ENCODE results near the gene SWSAP1. TPM values are rescaled to one million over a fixed set of nuclear protein-coding genes. Genes with fewer than 3 reads are reported as not detected.
"Not testable (repeated sequence)": the region's sequence is repeated elsewhere in the genome, so short reads cannot be mapped to it uniquely, and the experiment has no call there.

The SWSAP1 gene
- total and polyA plus RNA-seq, 2 of the 8 experiments (the other 6 are each of a cell fraction or from before 2014, with no cell fraction given) = 3.1 to 5.2 TPM

- no peaks in the 10 kb centered on the region for H3K27me3 ChIP-seq (replicated peaks in 1 of 4; ENCODE audit: control insufficient read depth in 3 of 4, extremely low read depth in 1 of 4, insufficient read depth in 3 of 4, low read length in 3 of 4)
- H4K5ac ChIP-seq (ENCODE audit: insufficient read length, low read depth, low read length) = no peak overlapping the region
- H3K27ac ChIP-seq (ENCODE audit: low read depth, low read length) = no peak overlapping the region
- no peak overlapping the region for H3K14ac ChIP-seq (ENCODE audit: insufficient read length)
- no peak overlapping the region for H4K8ac ChIP-seq (ENCODE audit: extremely low read depth, insufficient read depth, low read length)
- no peak for TF ChIP-seq SP2 (IDR thresholded peaks at IDR 0.05; ENCODE audit: low read length)
- no peak overlapping the region for H3K4ac ChIP-seq (replicated peaks; ENCODE audit: insufficient read length, low read depth, low read length)
- peaks cover 0 to 2% of the 10 kb centered on the region in 2 experiments for H4K20me1 ChIP-seq (replicated peaks in 1 of 2; ENCODE audit: control insufficient read depth in 1 of 2, insufficient read depth in 2 of 2, low read length in 2 of 2)
- H2BK20ac ChIP-seq (ENCODE audit: low read length) = no peak overlapping the region
- H2BK12ac ChIP-seq (ENCODE audit: low read depth, low read length) = no peak overlapping the region
- no peak overlapping the region for H2BK15ac ChIP-seq (ENCODE audit: low read length)
- no peaks in the 10 kb centered on the region for H3K79me2 ChIP-seq (ENCODE audit: control insufficient read depth in 1 of 2, insufficient read depth in 2 of 2, low read length in 2 of 2)
- H3K56ac ChIP-seq (replicated peaks; ENCODE audit: insufficient read length, low read depth, low read length) = no peak overlapping the region
- H2AK5ac ChIP-seq (ENCODE audit: low read depth, low read length) = no peak overlapping the region
- H3K4me2 ChIP-seq (ENCODE audit: insufficient read depth in 1 of 2, low read depth in 2 of 2, low read length in 2 of 2) = no peak overlapping the region
- no peaks in the 10 kb centered on the region for H3K23me2 ChIP-seq (ENCODE audit: low read depth, low read length)
- FAIRE-seq = no peak
- no peak overlapping the region for H3K4me3 ChIP-seq (ENCODE audit: extremely low read depth in 1 of 4, insufficient read depth in 2 of 4, low read depth in 3 of 4, low read length in 4 of 4)
- no peak overlapping the region for H3K9ac ChIP-seq (replicated peaks in 1 of 4; ENCODE audit: extremely low read depth in 1 of 4, low read depth in 3 of 4, low read length in 3 of 4)
- H3K18ac ChIP-seq (ENCODE audit: extremely low read depth, low read length) = no peak overlapping the region
- no peak overlapping the region for H4K91ac ChIP-seq (replicated peaks; ENCODE audit: insufficient read length, low read length)
- ChIA-PET CTCF (ENCODE audit: partially characterized antibody) (no interaction called here), POLR2A (ENCODE audit: partially characterized antibody) (interaction anchor here (0.6 kb wide), 1 partner anchor 34 kb away, joined by 3 read pairs; no protein-coding TSS in a partner anchor)
- 89% methylated on average over 2 of the region's 5 CpGs; no CpG with 5 or more reads in 1 of the 2 experiments for WGBS, 2 experiments (ENCODE audit: extremely low coverage in 1 of 2, insufficient coverage in 1 of 2, insufficient read length in 1 of 2, insufficient replicate concordance in 2 of 2, low coverage in 1 of 2, low lambda C conversion rate in 2 of 2, missing lambda C conversion rate in 1 of 2)
- no peaks in the 10 kb centered on the region for H3K9me3 ChIP-seq (ENCODE audit: insufficient read depth in 2 of 2, low read depth in 1 of 2, low read length in 1 of 2)
- no peak overlapping the region for H2BK5ac ChIP-seq (ENCODE audit: low read depth, low read length)
- no peak overlapping the region for H2BK120ac ChIP-seq (replicated peaks; ENCODE audit: low read depth, low read length)
- no peak overlapping the region for H2AFZ ChIP-seq (ENCODE audit: low read length)
- H3K79me1 ChIP-seq (ENCODE audit: low read depth, low read length) = no peaks in the 10 kb centered on the region
- peaks cover 0 to 9% (median 2%) of the 10 kb centered on the region in 4 experiments; a peak in 3 of 8 replicates for H3K36me3 ChIP-seq (ENCODE audit: control insufficient read depth in 2 of 4, insufficient read depth in 4 of 4, low read length in 3 of 4)
- H3K4me1 ChIP-seq (replicated peaks in 1 of 4; ENCODE audit: control insufficient read depth in 3 of 4, insufficient read depth in 4 of 4, low read length in 3 of 4) = no peaks in the 10 kb centered on the region
- H3K23ac ChIP-seq (ENCODE audit: insufficient read length) = no peak overlapping the region
- DNase-seq (ENCODE audit: low read depth in 1 of 2, low spot score in 2 of 2) = no peak
These were observed 41.6 kb upstream of the SWSAP1 start for GRCh38 chr19:11332822-11333221.

GRCh38 chr19:11333838-11334237 is 40.6 kb upstream of the SWSAP1 start:
- CTCF ChIA-PET (ENCODE audit: partially characterized antibody); H4K20me1 ChIP-seq (replicated peaks in 1 of 2; ENCODE audit: control insufficient read depth in 1 of 2, insufficient read depth in 2 of 2, low read length in 2 of 2); H3K79me2 ChIP-seq (ENCODE audit: control insufficient read depth in 1 of 2, insufficient read depth in 2 of 2, low read length in 2 of 2); H3K4ac ChIP-seq (replicated peaks; ENCODE audit: insufficient read length, low read depth, low read length); H3K9ac ChIP-seq (replicated peaks in 1 of 4; ENCODE audit: extremely low read depth in 1 of 4, low read depth in 3 of 4, low read length in 3 of 4); H3K23ac ChIP-seq (ENCODE audit: insufficient read length); H3K36me3 ChIP-seq (ENCODE audit: control insufficient read depth in 2 of 4, insufficient read depth in 4 of 4, low read length in 3 of 4); H3K9me3 ChIP-seq (ENCODE audit: insufficient read depth in 2 of 2, low read depth in 1 of 2, low read length in 1 of 2); H3K27me3 ChIP-seq (replicated peaks in 1 of 4; ENCODE audit: control insufficient read depth in 3 of 4, extremely low read depth in 1 of 4, insufficient read depth in 3 of 4, low read length in 3 of 4); DNase-seq (ENCODE audit: low read depth in 1 of 2, low spot score in 2 of 2); H3K14ac ChIP-seq (ENCODE audit: insufficient read length); H4K91ac ChIP-seq (replicated peaks; ENCODE audit: insufficient read length, low read length); H3K4me1 ChIP-seq (replicated peaks in 1 of 4; ENCODE audit: control insufficient read depth in 3 of 4, insufficient read depth in 4 of 4, low read length in 3 of 4); H2AK5ac ChIP-seq (ENCODE audit: low read depth, low read length); H2BK20ac ChIP-seq (ENCODE audit: low read length); H2BK120ac ChIP-seq (replicated peaks; ENCODE audit: low read depth, low read length); H3K27ac ChIP-seq (ENCODE audit: low read depth, low read length); POLR2A ChIA-PET (ENCODE audit: partially characterized antibody); H2BK12ac ChIP-seq (ENCODE audit: low read depth, low read length); H4K8ac ChIP-seq (ENCODE audit: extremely low read depth, insufficient read depth, low read length); FAIRE-seq; H3K18ac ChIP-seq (ENCODE audit: extremely low read depth, low read length); H2AFZ ChIP-seq (ENCODE audit: low read length); H3K4me3 ChIP-seq (ENCODE audit: extremely low read depth in 1 of 4, insufficient read depth in 2 of 4, low read depth in 3 of 4, low read length in 4 of 4); H2BK5ac ChIP-seq (ENCODE audit: low read depth, low read length); H3K23me2 ChIP-seq (ENCODE audit: low read depth, low read length); H3K79me1 ChIP-seq (ENCODE audit: low read depth, low read length); H3K56ac ChIP-seq (replicated peaks; ENCODE audit: insufficient read length, low read depth, low read length); H4K5ac ChIP-seq (ENCODE audit: insufficient read length, low read depth, low read length); H3K4me2 ChIP-seq (ENCODE audit: insufficient read depth in 1 of 2, low read depth in 2 of 2, low read length in 2 of 2); H2BK15ac ChIP-seq (ENCODE audit: low read length): not testable (repeated sequence)
- WGBS, 2 experiments (ENCODE audit: extremely low coverage in 1 of 2, insufficient coverage in 1 of 2, insufficient read length in 1 of 2, insufficient replicate concordance in 2 of 2, low coverage in 1 of 2, low lambda C conversion rate in 2 of 2, missing lambda C conversion rate in 1 of 2) = 92% methylated on average over 9 of the region's 9 CpGs; no CpG with 5 or more reads in 1 of the 2 experiments
